GM21717 (cell line): ENCODE results near the gene DPH5.

ENCODE experiments used
- ATAC-seq: cut with Tn5 transposase; IDR thresholded peaks from one replicate; pipeline ENCODE4 v1.9.1; 2021; ENCODE audit warnings: mild to moderate bottlenecking, moderate library complexity; ENCODE audit not compliant: unreplicated experiment

Gene DPH5

GRCh38 chr1:100943533-100943932, 82.1 kb downstream of the DPH5 start:
- no peak for ATAC-seq

- ATAC-seq, result no peak
These were observed 83.1 kb downstream of the DPH5 start for GRCh38 chr1:100942304-100943046.

- ATAC-seq, result no peak
These were observed 83.9 kb downstream of the DPH5 start for GRCh38 chr1:100941580-100942216.

GRCh38 chr1:100941098-100941527, 84.5 kb downstream of the DPH5 start:
- no peak for ATAC-seq
